HG02973 (cell line): Measurements from ENCODE around the gene GNAQ.
"Not testable (repeated sequence)": the region's sequence is repeated elsewhere in the genome, so short reads cannot be mapped to it uniquely, and the experiment has no call there.

ENCODE experiments used
- ATAC-seq: cut with Tn5 transposase; IDR thresholded peaks from one replicate; pipeline ENCODE4 v1.9.1; 2021; ENCODE audit warnings: moderate library complexity; ENCODE audit not compliant: unreplicated experiment

Gene GNAQ

GRCh38 chr9:77708064-77708815 lies 323.4 kb downstream of the GNAQ start:
- ATAC-seq: no peak

- no peak for ATAC-seq
These were observed 324.1 kb downstream of the GNAQ start for GRCh38 chr9:77707383-77708063.

- ATAC-seq: no peak
These were observed 326.0 kb downstream of the GNAQ start for GRCh38 chr9:77705636-77706035.

GRCh38 chr9:77702521-77703390 lies 328.9 kb downstream of the GNAQ start:
- ATAC-seq: not testable (repeated sequence)

GRCh38 chr9:77697238-77697984 lies 334.2 kb downstream of the GNAQ start:
- ATAC-seq: no peak

- not testable (repeated sequence) for ATAC-seq
These were observed 340.9 kb downstream of the GNAQ start for GRCh38 chr9:77690723-77691122.

GRCh38 chr9:77690119-77690518 lies 341.5 kb downstream of the GNAQ start:
- not testable (repeated sequence) for ATAC-seq

GRCh38 chr9:77687737-77688136 lies 343.9 kb downstream of the GNAQ start:
- not testable (repeated sequence) for ATAC-seq

- no peak for ATAC-seq
These were observed 351.0 kb downstream of the GNAQ start for GRCh38 chr9:77680581-77680980.

- no peak for ATAC-seq
These were observed 351.8 kb downstream of the GNAQ start for GRCh38 chr9:77679661-77680368.

- ATAC-seq: no peak
These were observed 352.5 kb downstream of the GNAQ start for GRCh38 chr9:77679088-77679487.

GRCh38 chr9:77677957-77678535 lies 353.6 kb downstream of the GNAQ start:
- no peak for ATAC-seq

GRCh38 chr9:77677397-77677796 lies 354.2 kb downstream of the GNAQ start:
- no peak for ATAC-seq

GRCh38 chr9:77673941-77674791 lies 357.4 kb downstream of the GNAQ start:
- ATAC-seq: no peak

- ATAC-seq: no peak
These were observed 359.4 kb downstream of the GNAQ start for GRCh38 chr9:77672183-77672582.

GRCh38 chr9:77667151-77667550 lies 364.5 kb downstream of the GNAQ start:
- ATAC-seq: no peak
